ENCODE data around the gene ANG. TPM values are rescaled to one million over a fixed set of nuclear protein-coding genes. Genes with fewer than 3 reads are reported as not detected.
A peak's percentile ranks its signal among the peaks of the same experiment; 100 is the strongest.
"Not testable (repeated sequence)": the region's sequence is repeated elsewhere in the genome, so short reads cannot be mapped to it uniquely, and the experiment has no call there.

ANG gene
- total RNA-seq, 1 donor from 2014 or later = 4.0 TPM

GRCh38 chr14:20720741-20721140, 32.2 kb downstream of the ANG start:
- peaks cover 11% of the 10 kb centered on the region for H3K9me3 Mint-ChIP-seq (ENCODE audit: unreplicated experiment)
- H3K27me3 Mint-ChIP-seq (ENCODE audit: low read depth, unreplicated experiment) = peaks cover 8% of the 10 kb centered on the region
- H3K27ac Mint-ChIP-seq (ENCODE audit: unreplicated experiment) = no peak overlapping the region
- no peak overlapping the region for H3K9ac ChIP-seq (ENCODE audit: low read length)
- peaks cover 3% of the 10 kb centered on the region for H3K9me3 ChIP-seq (ENCODE audit: insufficient read depth, low read depth, low read length)
- H3K4me3 ChIP-seq (ENCODE audit: insufficient read depth, low read depth, low read length) = no peak overlapping the region
- H4K20me1 ChIP-seq (ENCODE audit: insufficient read depth, low read length) = no peaks in the 10 kb centered on the region
- TF ChIP-seq EZH2 (IDR thresholded peaks at IDR 0.05; ENCODE audit: insufficient read depth, low read length) (no peak), CTCF (IDR thresholded peaks at IDR 0.05; ENCODE audit: insufficient read depth, low read depth, low read length) (no peak)
- H3K79me2 ChIP-seq (ENCODE audit: insufficient read depth, low read length) = no peaks in the 10 kb centered on the region
- H2AFZ ChIP-seq (ENCODE audit: low read depth, low read length) = no peak overlapping the region
- no peak overlapping the region for H3K27ac ChIP-seq (ENCODE audit: low read depth, low read length)
- H3K4me3 Mint-ChIP-seq (ENCODE audit: unreplicated experiment) = no peak overlapping the region
- H3K36me3 Mint-ChIP-seq (ENCODE audit: low read depth, unreplicated experiment) = peaks cover 8% of the 10 kb centered on the region
- FAIRE-seq (no peak), DNase-seq (ENCODE audit: low read depth) (no peak)
- H3K4me1 Mint-ChIP-seq (ENCODE audit: low read depth, unreplicated experiment) = no peaks in the 10 kb centered on the region
- no peak overlapping the region for H3K4me2 ChIP-seq (ENCODE audit: low read length)
- H3K4me1 ChIP-seq (ENCODE audit: insufficient read depth, low read length) = no peaks in the 10 kb centered on the region
- H3K36me3 ChIP-seq (ENCODE audit: insufficient read depth, low read length) = no peaks in the 10 kb centered on the region
- H3K27me3 ChIP-seq (ENCODE audit: insufficient read depth, low read length) = peaks cover 8% of the 10 kb centered on the region

- Histone ChIP-seq H3K9me3 (ENCODE audit: insufficient read depth, low read depth, low read length) (no peaks in the 10 kb centered on the region), H3K4me1 (ENCODE audit: insufficient read depth, low read length) (no peaks in the 10 kb centered on the region), H3K36me3 (ENCODE audit: insufficient read depth, low read length) (no peaks in the 10 kb centered on the region), H3K27me3 (ENCODE audit: insufficient read depth, low read length) (peaks cover 8% of the 10 kb centered on the region), H4K20me1 (ENCODE audit: insufficient read depth, low read length) (no peaks in the 10 kb centered on the region), H3K9ac (ENCODE audit: low read length) (no peak overlapping the region), H2AFZ (ENCODE audit: low read depth, low read length) (no peak overlapping the region), H3K79me2 (ENCODE audit: insufficient read depth, low read length) (no peaks in the 10 kb centered on the region), H3K27ac (ENCODE audit: low read depth, low read length) (no peak overlapping the region), H3K4me3 (ENCODE audit: insufficient read depth, low read depth, low read length) (no peak overlapping the region), H3K4me2 (ENCODE audit: low read length) (no peak overlapping the region)
- peaks cover 10% of the 10 kb centered on the region for H3K27me3 Mint-ChIP-seq (ENCODE audit: low read depth, unreplicated experiment)
- H3K9me3 Mint-ChIP-seq (ENCODE audit: unreplicated experiment) = peaks cover 11% of the 10 kb centered on the region
- TF ChIP-seq EZH2 (IDR thresholded peaks at IDR 0.05; ENCODE audit: insufficient read depth, low read length) = no peak
- TF ChIP-seq CTCF (IDR thresholded peaks at IDR 0.05; ENCODE audit: insufficient read depth, low read depth, low read length) = no peak
- no peak for DNase-seq (ENCODE audit: low read depth)
- no peak for FAIRE-seq
- H3K27ac Mint-ChIP-seq (ENCODE audit: unreplicated experiment) = no peak overlapping the region
- H3K4me1 Mint-ChIP-seq (ENCODE audit: low read depth, unreplicated experiment) = no peaks in the 10 kb centered on the region
- no peak overlapping the region for H3K4me3 Mint-ChIP-seq (ENCODE audit: unreplicated experiment)
- peaks cover 12% of the 10 kb centered on the region for H3K36me3 Mint-ChIP-seq (ENCODE audit: low read depth, unreplicated experiment)
Observed at GRCh38 chr14:20722016-20722415, 33.5 kb downstream of the ANG start.

- no peaks in the 10 kb centered on the region for H3K9me3 ChIP-seq (ENCODE audit: insufficient read depth, low read depth, low read length)
- no peak overlapping the region for H3K4me2 ChIP-seq (ENCODE audit: low read length)
Observed at GRCh38 chr14:20723488-20723887, 34.9 kb downstream of the ANG start.

GRCh38 chr14:20726121-20726520, 37.6 kb downstream of the ANG start:
- not testable (repeated sequence) for H3K27ac ChIP-seq (ENCODE audit: low read depth, low read length); H3K4me3 Mint-ChIP-seq (ENCODE audit: unreplicated experiment); H3K9me3 ChIP-seq (ENCODE audit: insufficient read depth, low read depth, low read length); H3K9ac ChIP-seq (ENCODE audit: low read length); DNase-seq (ENCODE audit: low read depth); H3K4me2 ChIP-seq (ENCODE audit: low read length); H4K20me1 ChIP-seq (ENCODE audit: insufficient read depth, low read length); FAIRE-seq; H3K27me3 ChIP-seq (ENCODE audit: insufficient read depth, low read length); H2AFZ ChIP-seq (ENCODE audit: low read depth, low read length); H3K4me3 ChIP-seq (ENCODE audit: insufficient read depth, low read depth, low read length); H3K9me3 Mint-ChIP-seq (ENCODE audit: unreplicated experiment); H3K4me1 ChIP-seq (ENCODE audit: insufficient read depth, low read length); H3K27ac Mint-ChIP-seq (ENCODE audit: unreplicated experiment); H3K36me3 ChIP-seq (ENCODE audit: insufficient read depth, low read length); H3K79me2 ChIP-seq (ENCODE audit: insufficient read depth, low read length); H3K27me3 Mint-ChIP-seq (ENCODE audit: low read depth, unreplicated experiment)
- peaks cover 11% of the 10 kb centered on the region for H3K36me3 Mint-ChIP-seq (ENCODE audit: low read depth, unreplicated experiment)
- H3K4me1 Mint-ChIP-seq (ENCODE audit: low read depth, unreplicated experiment) = peaks cover 11% of the 10 kb centered on the region

More at GRCh38 chr14:20723488-20723887, 34.9 kb downstream of the ANG start:
- Mint-ChIP-seq H3K9me3 (ENCODE audit: unreplicated experiment) (peaks cover 7% of the 10 kb centered on the region), H3K4me3 (ENCODE audit: unreplicated experiment) (no peak overlapping the region), H3K36me3 (ENCODE audit: low read depth, unreplicated experiment) (peaks cover 12% of the 10 kb centered on the region), H3K4me1 (ENCODE audit: low read depth, unreplicated experiment) (no peaks in the 10 kb centered on the region), H3K27me3 (ENCODE audit: low read depth, unreplicated experiment) (peaks cover 8% of the 10 kb centered on the region), H3K27ac (ENCODE audit: unreplicated experiment) (no peak overlapping the region)
- H3K9ac ChIP-seq (ENCODE audit: low read length) = no peak overlapping the region
- H3K27me3 ChIP-seq (ENCODE audit: insufficient read depth, low read length) = peaks cover 8% of the 10 kb centered on the region
- H3K27ac ChIP-seq (ENCODE audit: low read depth, low read length) = no peak overlapping the region
- H3K4me1 ChIP-seq (ENCODE audit: insufficient read depth, low read length) = no peaks in the 10 kb centered on the region
- no peak overlapping the region for H2AFZ ChIP-seq (ENCODE audit: low read depth, low read length)
- H4K20me1 ChIP-seq (ENCODE audit: insufficient read depth, low read length) = no peaks in the 10 kb centered on the region
- H3K4me3 ChIP-seq (ENCODE audit: insufficient read depth, low read depth, low read length) = no peak overlapping the region
- H3K36me3 ChIP-seq (ENCODE audit: insufficient read depth, low read length) = no peaks in the 10 kb centered on the region
- no peaks in the 10 kb centered on the region for H3K79me2 ChIP-seq (ENCODE audit: insufficient read depth, low read length)
- no peak for TF ChIP-seq CTCF (IDR thresholded peaks at IDR 0.05; ENCODE audit: insufficient read depth, low read depth, low read length)
- TF ChIP-seq EZH2 (IDR thresholded peaks at IDR 0.05; ENCODE audit: insufficient read depth, low read length) = peak; percentile 44
- FAIRE-seq = no peak
- DNase-seq (ENCODE audit: low read depth) = no peak
